ENCODE results near the gene ELL2. TPM values are rescaled to one million over a fixed set of nuclear protein-coding genes. Genes with fewer than 3 reads are reported as not detected.

ELL2 gene
- polyA plus RNA-seq, 3 donors: 3.1 to 8.1 (median 5.8) TPM

DNA sequence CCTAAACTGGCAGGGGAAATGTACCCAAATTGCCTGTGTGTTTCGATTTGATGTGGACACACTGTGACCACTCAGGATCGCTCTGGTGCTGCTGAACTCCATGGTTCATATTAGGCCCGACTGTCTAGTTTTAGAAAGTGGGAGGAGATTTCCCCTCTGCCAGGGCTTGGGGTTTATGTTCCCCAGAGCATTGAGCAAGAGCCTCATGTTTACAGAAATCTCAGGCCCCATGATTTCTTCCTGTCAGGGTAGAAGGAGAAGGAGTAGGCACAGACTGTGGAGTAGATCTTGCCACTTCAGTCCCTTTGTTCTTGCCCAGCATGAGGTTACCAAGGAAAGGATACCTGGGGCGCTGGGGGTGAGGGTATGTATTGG lies 98.3 kb downstream of the ELL2 start:
- Histone ChIP-seq H3K9me3 (replicated peaks in 1 of 2; ENCODE audit: control insufficient read depth in 1 of 2, insufficient read depth in 1 of 2, low read length in 2 of 2) (no peaks in the 10 kb centered on the region), H3K4me3 (replicated peaks in 1 of 3; ENCODE audit: low read depth in 2 of 3, low read length in 3 of 3) (peak overlapping the region in 1 of 3 experiments; percentile 47), H2AFZ (ENCODE audit: insufficient read depth, low read depth, low read length, poor library complexity, severe bottlenecking) (peak overlapping the region; percentile 43), H3K27me3 (ENCODE audit: control insufficient read depth in 2 of 2, insufficient read depth in 2 of 2, low read length in 2 of 2) (no peaks in the 10 kb centered on the region), H4K20me1 (ENCODE audit: insufficient read depth, low read length) (no peaks in the 10 kb centered on the region), H3K4me2 (replicated peaks; ENCODE audit: extremely low read depth, low read length, poor library complexity, severe bottlenecking) (peak overlapping the region; percentile 66), H3K4me1 (ENCODE audit: control insufficient read depth in 1 of 2, insufficient read depth in 2 of 2, low read length in 2 of 2) (peaks cover 60 to 72% of the 10 kb centered on the region in 2 donors), H3K79me2 (ENCODE audit: insufficient read depth, low read length) (no peaks in the 10 kb centered on the region), H3K36me3 (replicated peaks in 1 of 2; ENCODE audit: control insufficient read depth in 1 of 2, insufficient read depth in 2 of 2, low read length in 2 of 2) (no peaks in the 10 kb centered on the region), H3K27ac (ENCODE audit: low read depth in 1 of 2, low read length in 2 of 2) (peak overlapping the region; percentile 57 to 82), H3K9ac (ENCODE audit: insufficient read depth, low read length, poor library complexity, severe bottlenecking) (no peak overlapping the region)
- WGBS (ENCODE audit: insufficient coverage): no CpG with 5 or more reads among the region's 4 CpGs
- Mint-ChIP-seq H3K27ac (peak overlapping the region; percentile 90 to 97 (median 97)), H3K4me3 (peak overlapping the region in 1 of 2 donors; percentile 67), H3K4me1 (peaks cover 76% of the 10 kb centered on the region), H3K9me3 (peaks cover 0 to 4% (median 0%) of the 10 kb centered on the region in 7 donors), H3K36me3 (peaks cover 0 to 11% of the 10 kb centered on the region in 2 donors), H3K27me3 (ENCODE audit: low read depth in 3 of 3) (peaks cover 3 to 7% (median 6%) of the 10 kb centered on the region in 3 donors)
- intact Hi-C loops (cut with micrococcal nuclease): loop anchor here in 1 of 2 donors (5.0 kb wide), 1 partner anchor 49 kb away; no protein-coding TSS in a partner anchor
- TF ChIP-seq, protein P1, sequence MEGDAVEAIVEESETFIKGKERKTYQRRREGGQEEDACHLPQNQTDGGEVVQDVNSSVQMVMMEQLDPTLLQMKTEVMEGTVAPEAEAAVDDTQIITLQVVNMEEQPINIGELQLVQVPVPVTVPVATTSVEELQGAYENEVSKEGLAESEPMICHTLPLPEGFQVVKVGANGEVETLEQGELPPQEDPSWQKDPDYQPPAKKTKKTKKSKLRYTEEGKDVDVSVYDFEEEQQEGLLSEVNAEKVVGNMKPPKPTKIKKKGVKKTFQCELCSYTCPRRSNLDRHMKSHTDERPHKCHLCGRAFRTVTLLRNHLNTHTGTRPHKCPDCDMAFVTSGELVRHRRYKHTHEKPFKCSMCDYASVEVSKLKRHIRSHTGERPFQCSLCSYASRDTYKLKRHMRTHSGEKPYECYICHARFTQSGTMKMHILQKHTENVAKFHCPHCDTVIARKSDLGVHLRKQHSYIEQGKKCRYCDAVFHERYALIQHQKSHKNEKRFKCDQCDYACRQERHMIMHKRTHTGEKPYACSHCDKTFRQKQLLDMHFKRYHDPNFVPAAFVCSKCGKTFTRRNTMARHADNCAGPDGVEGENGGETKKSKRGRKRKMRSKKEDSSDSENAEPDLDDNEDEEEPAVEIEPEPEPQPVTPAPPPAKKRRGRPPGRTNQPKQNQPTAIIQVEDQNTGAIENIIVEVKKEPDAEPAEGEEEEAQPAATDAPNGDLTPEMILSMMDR (IDR thresholded peaks at IDR 0.05): no peak
- peak; percentile 62 to 78 (median 73) for DNase-seq

DNA sequence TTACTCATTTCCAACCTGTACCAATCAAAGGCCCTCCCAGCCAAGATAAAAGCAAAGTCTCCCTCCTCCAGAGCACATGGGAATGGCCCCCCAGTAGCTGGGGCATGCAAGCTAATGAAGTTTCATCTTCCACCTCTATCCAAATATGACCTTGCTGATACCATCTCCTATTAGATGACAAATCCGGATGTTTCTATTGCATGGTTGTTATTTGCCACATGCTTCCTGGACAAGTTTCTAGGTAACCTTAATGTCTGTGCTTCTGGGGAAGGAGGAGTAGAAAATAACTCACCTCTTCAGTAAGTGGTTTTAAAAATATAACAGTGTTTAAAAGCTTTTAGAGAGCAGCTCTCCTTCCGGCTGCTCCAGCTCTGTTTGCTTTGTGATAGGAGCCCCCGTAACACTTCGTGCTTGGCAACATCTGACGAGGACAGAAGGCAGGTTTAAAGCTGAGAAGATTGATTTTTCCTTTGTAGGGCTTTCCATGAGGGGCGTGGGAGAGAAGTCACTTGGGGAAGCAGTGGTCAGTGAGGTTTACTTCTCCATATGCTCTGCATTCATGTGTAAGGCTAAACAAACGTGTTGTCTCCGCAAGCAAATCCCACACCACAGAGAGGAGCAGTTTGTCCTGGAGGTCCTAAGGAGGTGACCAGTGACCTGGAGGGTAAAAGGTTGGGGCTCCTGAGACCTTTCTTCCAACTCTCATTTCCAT lies 98.8 kb downstream of the ELL2 start:
- Histone ChIP-seq H3K4me1 (ENCODE audit: control insufficient read depth in 1 of 2, insufficient read depth in 2 of 2, low read length in 2 of 2) (peaks cover 61 to 73% of the 10 kb centered on the region in 2 donors), H3K9me3 (replicated peaks in 1 of 2; ENCODE audit: control insufficient read depth in 1 of 2, insufficient read depth in 1 of 2, low read length in 2 of 2) (no peaks in the 10 kb centered on the region), H3K27me3 (ENCODE audit: control insufficient read depth in 2 of 2, insufficient read depth in 2 of 2, low read length in 2 of 2) (no peaks in the 10 kb centered on the region), H3K36me3 (replicated peaks in 1 of 2; ENCODE audit: control insufficient read depth in 1 of 2, insufficient read depth in 2 of 2, low read length in 2 of 2) (no peaks in the 10 kb centered on the region), H3K79me2 (ENCODE audit: insufficient read depth, low read length) (no peaks in the 10 kb centered on the region), H3K27ac (ENCODE audit: low read depth in 1 of 2, low read length in 2 of 2) (peak overlapping the region; percentile 57 to 82), H2AFZ (ENCODE audit: insufficient read depth, low read depth, low read length, poor library complexity, severe bottlenecking) (peak overlapping the region; percentile 43), H3K9ac (ENCODE audit: insufficient read depth, low read length, poor library complexity, severe bottlenecking) (no peak overlapping the region), H3K4me2 (replicated peaks; ENCODE audit: extremely low read depth, low read length, poor library complexity, severe bottlenecking) (peak overlapping the region; percentile 66), H3K4me3 (replicated peaks in 1 of 3; ENCODE audit: low read depth in 2 of 3, low read length in 3 of 3) (peak overlapping the region in 1 of 3 experiments; percentile 47), H4K20me1 (ENCODE audit: insufficient read depth, low read length) (no peaks in the 10 kb centered on the region)
- peaks cover 4 to 7% (median 6%) of the 10 kb centered on the region in 3 donors for H3K27me3 Mint-ChIP-seq (ENCODE audit: low read depth in 3 of 3)
- H3K27ac Mint-ChIP-seq: peak overlapping the region; percentile 90 to 97 (median 97)
- peak in 2 of 3 donors; percentile 34 to 39 for DNase-seq
- peaks cover 0 to 4% (median 0%) of the 10 kb centered on the region in 7 donors for H3K9me3 Mint-ChIP-seq
- TF ChIP-seq, protein P1 (IDR thresholded peaks at IDR 0.05): no peak
- peaks cover 79% of the 10 kb centered on the region for H3K4me1 Mint-ChIP-seq
- H3K36me3 Mint-ChIP-seq: peaks cover 0 to 10% of the 10 kb centered on the region in 2 donors
- WGBS (ENCODE audit: insufficient coverage): 93% methylated on average over 4 of the region's 8 CpGs
- intact Hi-C loops (cut with micrococcal nuclease): loop anchor here in 1 of 2 donors (5.0 kb wide), 1 partner anchor 49 kb away; no protein-coding TSS in a partner anchor
- peak overlapping the region in 1 of 2 donors; percentile 67 for H3K4me3 Mint-ChIP-seq
